ENCODE data around the gene IFNL3. TPM values are rescaled to one million over a fixed set of nuclear protein-coding genes. Genes with fewer than 3 reads are reported as not detected.
"Not testable (repeated sequence)": the region's sequence is repeated elsewhere in the genome, so short reads cannot be mapped to it uniquely, and the experiment has no call there.

The IFNL3 gene
- polyA plus RNA-seq, result not detected

DNA sequence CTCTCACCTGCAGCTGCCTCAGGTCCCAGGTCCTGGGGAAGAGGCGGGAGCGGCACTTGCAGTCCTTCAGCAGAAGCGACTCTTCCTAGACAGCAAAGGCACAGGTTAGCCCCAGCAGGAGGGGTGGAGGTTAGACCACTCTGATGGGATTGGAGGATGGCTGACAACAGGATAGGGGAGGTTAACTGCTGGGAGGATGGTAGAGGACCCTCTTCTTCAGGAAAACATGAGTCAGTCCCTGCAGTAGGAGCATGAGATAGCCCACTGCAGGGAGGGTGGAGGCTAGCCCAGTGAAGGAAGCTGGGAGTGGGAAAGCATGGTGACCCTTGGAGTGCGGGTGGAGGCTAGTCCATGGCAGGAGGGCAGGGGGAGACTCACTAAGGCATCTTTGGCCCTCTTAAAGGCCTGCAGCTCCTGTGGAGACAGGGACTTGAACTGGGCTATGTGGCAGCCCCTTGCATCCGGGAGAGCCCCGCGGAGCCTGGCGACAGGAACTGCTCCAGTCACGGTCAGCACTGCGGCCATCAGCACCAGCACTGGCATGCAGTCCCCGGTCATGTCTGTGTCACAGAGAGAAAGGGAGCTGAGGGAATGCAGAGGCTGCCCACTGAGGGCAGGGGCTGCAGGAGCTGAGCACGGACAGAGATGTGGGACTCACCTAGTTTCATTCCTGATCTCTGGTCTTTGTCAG is at the start of gene IFNL3:
Gene IFNL3 (minus strand): TSS at position 597 of the 691 bp plus-strand sequence. CDS start 39 bp downstream, at position 558.
- H3K4me3 Mint-ChIP-seq, H3K36me3 Mint-ChIP-seq: not testable (repeated sequence)

DNA sequence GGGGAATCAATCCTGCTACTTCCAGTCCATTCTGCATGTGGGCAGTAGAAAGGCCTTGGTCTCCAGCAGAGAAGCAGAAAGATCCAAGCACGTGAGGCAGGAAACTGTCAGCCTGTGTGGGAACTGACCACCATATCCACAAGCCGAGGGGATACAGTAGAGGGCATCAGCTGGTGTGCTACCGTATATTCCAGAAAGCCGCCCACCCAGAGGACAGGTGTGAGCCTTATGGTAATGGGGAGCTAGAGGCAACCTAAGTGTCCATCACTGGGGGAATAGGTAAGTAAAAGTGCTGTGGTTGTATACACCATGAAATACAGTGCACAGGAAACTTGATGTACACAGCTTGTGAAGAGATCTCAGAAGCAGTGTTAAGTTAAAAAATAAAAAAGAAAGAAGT is 48.6 kb upstream of the IFNL3 start:
- Mint-ChIP-seq H3K27ac (no peak overlapping the region), H3K27me3 (ENCODE audit: low read depth in 3 of 3) (peaks cover 9 to 13% (median 10%) of the 10 kb centered on the region in 3 donors), H3K4me3 (no peak overlapping the region), H3K9me3 (no peaks in the 10 kb centered on the region), H3K36me3 (peaks cover 0 to 4% (median 0%) of the 10 kb centered on the region in 3 donors), H3K4me1 (peaks cover 28 to 31% of the 10 kb centered on the region in 2 donors)
- no peak for DNase-seq

More for the DNA sequence above, at the start of gene IFNL3:
- not testable (repeated sequence) for H3K4me1 Mint-ChIP-seq; H3K27me3 Mint-ChIP-seq (ENCODE audit: low read depth in 3 of 3); DNase-seq; H3K27ac Mint-ChIP-seq; H3K9me3 Mint-ChIP-seq

DNA sequence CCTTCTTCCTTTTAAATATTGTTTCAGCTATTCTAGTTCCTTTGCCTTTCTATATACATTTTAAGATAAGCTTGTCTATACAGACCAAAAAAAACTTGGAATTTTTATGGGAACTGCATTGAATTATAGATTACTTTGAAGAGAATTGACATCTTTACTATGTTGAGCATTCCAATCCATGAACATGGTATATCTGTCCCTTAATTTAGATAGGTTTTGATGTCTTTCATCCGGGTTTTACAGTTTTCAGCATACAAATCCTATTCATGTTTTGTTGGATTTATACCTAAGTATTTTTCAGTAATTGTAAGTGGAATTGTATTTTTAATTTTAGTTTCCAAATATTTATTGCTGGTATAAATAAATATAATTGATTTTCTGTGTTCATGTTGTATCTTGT is 39.2 kb upstream of the IFNL3 start:
- no peaks in the 10 kb centered on the region for H3K9me3 Mint-ChIP-seq
- H3K36me3 Mint-ChIP-seq, result peaks cover 3 to 10% (median 4%) of the 10 kb centered on the region in 3 donors
- H3K27me3 Mint-ChIP-seq (ENCODE audit: low read depth in 3 of 3), result peaks cover 0 to 2% (median 0%) of the 10 kb centered on the region in 3 donors
- H3K4me3 Mint-ChIP-seq, result no peak overlapping the region
- DNase-seq, result no peak
- H3K4me1 Mint-ChIP-seq, result no peaks in the 10 kb centered on the region
- H3K27ac Mint-ChIP-seq, result no peak overlapping the region

DNA sequence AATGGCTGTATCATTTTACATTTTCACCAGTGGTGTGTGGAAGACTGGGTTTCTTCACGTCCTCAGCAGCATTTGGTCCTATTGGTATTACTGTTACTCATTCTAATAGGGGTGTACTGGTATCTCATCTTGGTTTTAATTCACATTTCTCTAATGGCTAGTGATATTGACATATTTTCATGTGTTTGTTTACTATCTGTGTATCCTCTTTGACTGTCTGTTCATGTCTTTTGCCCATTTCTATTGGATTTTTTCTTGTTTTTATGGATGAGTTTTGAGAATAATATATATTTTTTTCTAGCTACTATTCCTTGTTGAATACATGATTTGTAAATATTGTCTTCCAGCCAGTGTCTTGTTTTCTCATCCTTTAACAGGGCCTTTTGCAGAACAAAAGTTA is 37.2 kb upstream of the IFNL3 start:
- no peak overlapping the region for H3K4me3 Mint-ChIP-seq

DNA sequence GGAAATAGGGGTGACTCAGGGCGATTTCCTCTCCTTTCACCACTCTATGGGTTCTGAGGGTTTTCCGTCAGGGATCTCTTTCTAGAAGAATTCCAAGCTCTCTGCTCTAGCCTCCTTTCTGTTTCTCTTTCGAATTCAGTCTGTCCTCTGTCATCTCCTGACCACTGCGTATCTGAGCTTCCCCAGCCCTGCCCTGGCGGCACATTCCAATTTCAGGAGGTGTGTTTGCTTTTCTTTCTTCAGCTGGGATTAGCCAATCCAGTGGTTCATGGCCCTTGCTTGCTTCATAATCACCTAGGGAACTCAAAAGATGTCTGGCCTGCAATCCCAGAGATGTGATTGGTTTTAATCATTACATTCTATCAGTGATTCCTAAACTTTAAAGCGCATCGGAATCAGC is 32.8 kb upstream of the IFNL3 start:
- no peaks in the 10 kb centered on the region for H3K4me1 Mint-ChIP-seq
- no peak overlapping the region for H3K27ac Mint-ChIP-seq
- H3K4me3 Mint-ChIP-seq, result no peak overlapping the region
- peaks cover 0 to 3% (median 0%) of the 10 kb centered on the region in 3 donors for H3K27me3 Mint-ChIP-seq (ENCODE audit: low read depth in 3 of 3)
- no peaks in the 10 kb centered on the region for H3K9me3 Mint-ChIP-seq
- no peak for DNase-seq
- H3K36me3 Mint-ChIP-seq, result peaks cover 0 to 3% (median 0%) of the 10 kb centered on the region in 3 donors

More for the DNA sequence above, 37.2 kb upstream of the IFNL3 start:
- Mint-ChIP-seq H3K9me3 (no peaks in the 10 kb centered on the region), H3K27me3 (ENCODE audit: low read depth in 3 of 3) (peaks cover 0 to 3% (median 0%) of the 10 kb centered on the region in 3 donors), H3K4me1 (no peaks in the 10 kb centered on the region), H3K36me3 (peaks cover 0 to 3% (median 3%) of the 10 kb centered on the region in 3 donors), H3K27ac (no peak overlapping the region)
- DNase-seq, result no peak

DNA sequence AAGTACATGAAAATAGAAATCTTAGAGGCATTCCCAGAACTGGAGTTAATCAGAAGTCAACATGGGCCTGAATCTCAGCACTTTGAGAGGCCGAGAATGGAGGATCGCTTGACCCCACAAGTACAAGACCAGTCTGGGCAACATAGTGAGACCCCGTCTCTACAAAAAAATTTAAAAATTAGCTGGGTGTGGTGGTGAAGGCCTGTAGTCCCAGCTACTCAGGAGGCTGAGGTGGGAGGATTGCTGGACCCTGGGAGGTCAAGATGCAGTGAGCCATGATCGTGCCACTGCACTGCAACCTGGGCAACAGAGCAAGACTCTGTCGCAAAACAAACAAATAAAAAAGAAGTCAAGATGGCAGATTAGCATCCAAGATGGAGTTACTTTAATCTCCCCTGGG is 31.9 kb upstream of the IFNL3 start:
- Mint-ChIP-seq H3K9me3 (no peaks in the 10 kb centered on the region), H3K36me3 (peaks cover 0 to 3% (median 0%) of the 10 kb centered on the region in 3 donors), H3K27ac (no peak overlapping the region), H3K27me3 (ENCODE audit: low read depth in 3 of 3) (peaks cover 0 to 3% (median 2%) of the 10 kb centered on the region in 3 donors), H3K4me1 (no peaks in the 10 kb centered on the region), H3K4me3 (no peak overlapping the region)
- no peak for DNase-seq

DNA sequence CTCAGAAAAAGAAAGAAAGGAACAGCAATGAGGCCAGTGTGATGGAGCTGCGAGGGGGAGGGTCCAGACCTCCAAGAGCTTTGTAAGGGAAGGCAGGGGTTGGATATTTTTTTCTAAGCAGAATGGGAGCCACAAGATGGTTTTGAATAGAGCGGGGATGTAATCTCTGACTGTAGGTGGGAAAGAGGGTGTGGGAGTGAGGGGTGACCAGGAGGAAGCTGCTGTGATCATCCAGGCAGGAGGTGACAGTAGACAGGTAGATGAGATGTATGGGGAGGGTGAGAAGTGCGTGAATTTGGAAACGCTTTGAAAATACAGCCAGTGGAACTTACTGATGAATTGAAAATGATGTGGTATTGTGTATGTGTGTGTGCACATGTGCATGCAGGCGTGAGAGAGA is 30.8 kb upstream of the IFNL3 start:
- DNase-seq, result no peak
- H3K27me3 Mint-ChIP-seq (ENCODE audit: low read depth in 3 of 3), result peaks cover 2 to 3% (median 2%) of the 10 kb centered on the region in 3 donors
- H3K27ac Mint-ChIP-seq, result no peak overlapping the region
- no peaks in the 10 kb centered on the region for H3K9me3 Mint-ChIP-seq
- peaks cover 0 to 3% (median 3%) of the 10 kb centered on the region in 3 donors for H3K36me3 Mint-ChIP-seq
- no peak overlapping the region for H3K4me3 Mint-ChIP-seq
- H3K4me1 Mint-ChIP-seq, result no peaks in the 10 kb centered on the region

DNA sequence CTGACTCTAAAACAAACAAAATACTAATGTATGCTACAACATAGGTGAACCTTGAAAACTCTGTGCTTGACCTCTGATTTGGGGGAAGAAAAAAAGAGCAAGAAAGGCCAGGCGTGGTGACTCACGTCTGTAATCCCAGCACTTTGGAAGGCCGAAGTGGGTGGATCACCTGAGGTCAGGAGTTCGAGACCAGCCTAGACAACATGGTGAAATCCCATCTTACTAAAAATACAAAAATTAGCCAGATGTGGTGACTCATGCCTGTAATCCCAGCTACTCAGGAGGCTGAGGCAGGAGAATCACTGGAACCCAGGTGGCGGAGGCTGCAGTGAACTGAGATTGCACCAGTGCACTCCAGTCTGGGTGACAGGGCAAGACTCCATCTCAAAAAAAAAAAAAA is 29.1 kb upstream of the IFNL3 start:
- not testable (repeated sequence) for H3K4me3 Mint-ChIP-seq; H3K9me3 Mint-ChIP-seq; H3K36me3 Mint-ChIP-seq; DNase-seq; H3K27me3 Mint-ChIP-seq (ENCODE audit: low read depth in 3 of 3); H3K4me1 Mint-ChIP-seq
- H3K27ac Mint-ChIP-seq, result peak overlapping the region in 1 of 6 donors; percentile 5

DNA sequence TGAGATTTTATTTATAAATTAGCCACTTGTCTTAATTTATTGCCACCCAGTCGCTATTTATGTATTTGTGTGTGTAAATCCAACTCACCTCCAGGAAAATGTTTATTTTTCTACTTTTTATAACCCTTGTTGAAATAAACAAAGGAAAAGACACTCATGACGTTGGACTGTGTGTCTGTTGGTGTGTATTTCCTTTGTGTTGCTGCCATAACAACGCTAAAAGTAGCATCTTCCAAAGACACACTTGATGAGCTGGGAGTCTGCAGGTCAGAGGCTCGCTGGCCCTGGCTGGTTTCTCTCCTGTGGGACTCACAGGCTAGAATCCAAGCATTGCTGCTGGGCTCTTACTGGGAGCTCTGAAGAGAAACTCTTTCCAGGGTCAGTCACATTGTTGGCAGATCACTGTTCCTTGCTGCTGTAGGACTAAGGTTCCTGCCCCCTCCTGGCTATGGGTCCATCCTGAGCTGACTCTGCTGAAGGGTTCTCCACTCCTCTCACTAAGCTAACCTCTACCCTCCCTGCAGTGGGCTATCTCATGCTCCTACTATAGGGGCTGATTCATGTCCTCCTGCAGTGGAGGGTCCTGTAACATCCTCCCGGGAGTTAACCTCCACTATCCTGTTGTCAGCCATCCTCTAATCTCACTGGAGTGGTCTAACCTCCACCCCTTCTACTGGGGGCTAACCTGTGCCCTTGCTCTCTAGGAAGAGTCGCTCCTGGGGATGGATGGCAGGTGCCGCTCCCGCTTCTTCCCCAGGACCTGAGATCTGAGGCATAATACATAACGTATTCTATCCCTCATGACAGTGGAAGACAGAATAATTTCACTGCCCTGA is 25.4 kb upstream of the IFNL3 start:
- no peak for DNase-seq
- H3K27ac Mint-ChIP-seq, result no peak overlapping the region
- H3K4me1 Mint-ChIP-seq, result peaks cover 0 to 3% of the 10 kb centered on the region in 2 donors
- no peaks in the 10 kb centered on the region for H3K9me3 Mint-ChIP-seq
- no peak overlapping the region for H3K4me3 Mint-ChIP-seq
- H3K36me3 Mint-ChIP-seq, result peaks cover 0 to 4% (median 0%) of the 10 kb centered on the region in 3 donors
- peaks cover 0 to 8% (median 5%) of the 10 kb centered on the region in 3 donors for H3K27me3 Mint-ChIP-seq (ENCODE audit: low read depth in 3 of 3)

DNA sequence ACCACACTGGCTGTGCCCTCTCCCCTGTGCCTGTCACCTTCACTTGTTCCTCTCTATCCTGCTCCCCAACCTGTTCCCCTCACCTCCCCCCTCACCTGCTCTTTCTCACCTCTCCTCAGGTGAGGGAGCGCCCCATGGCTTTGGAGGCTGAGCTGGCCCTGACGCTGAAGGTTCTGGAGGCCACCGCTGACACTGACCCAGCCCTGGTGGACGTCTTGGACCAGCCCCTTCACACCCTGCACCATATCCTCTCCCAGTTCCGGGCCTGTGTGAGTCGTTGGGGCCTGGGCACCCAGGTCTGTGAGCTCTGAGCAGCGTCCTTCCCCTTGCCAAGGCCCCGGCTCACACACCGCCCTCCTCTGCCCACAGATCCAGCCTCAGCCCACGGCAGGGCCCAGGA is 24.6 kb upstream of the IFNL3 start:
- H3K9me3 Mint-ChIP-seq; H3K27me3 Mint-ChIP-seq (ENCODE audit: low read depth in 3 of 3); DNase-seq; H3K36me3 Mint-ChIP-seq; H3K27ac Mint-ChIP-seq; H3K4me3 Mint-ChIP-seq; H3K4me1 Mint-ChIP-seq: not testable (repeated sequence)

DNA sequence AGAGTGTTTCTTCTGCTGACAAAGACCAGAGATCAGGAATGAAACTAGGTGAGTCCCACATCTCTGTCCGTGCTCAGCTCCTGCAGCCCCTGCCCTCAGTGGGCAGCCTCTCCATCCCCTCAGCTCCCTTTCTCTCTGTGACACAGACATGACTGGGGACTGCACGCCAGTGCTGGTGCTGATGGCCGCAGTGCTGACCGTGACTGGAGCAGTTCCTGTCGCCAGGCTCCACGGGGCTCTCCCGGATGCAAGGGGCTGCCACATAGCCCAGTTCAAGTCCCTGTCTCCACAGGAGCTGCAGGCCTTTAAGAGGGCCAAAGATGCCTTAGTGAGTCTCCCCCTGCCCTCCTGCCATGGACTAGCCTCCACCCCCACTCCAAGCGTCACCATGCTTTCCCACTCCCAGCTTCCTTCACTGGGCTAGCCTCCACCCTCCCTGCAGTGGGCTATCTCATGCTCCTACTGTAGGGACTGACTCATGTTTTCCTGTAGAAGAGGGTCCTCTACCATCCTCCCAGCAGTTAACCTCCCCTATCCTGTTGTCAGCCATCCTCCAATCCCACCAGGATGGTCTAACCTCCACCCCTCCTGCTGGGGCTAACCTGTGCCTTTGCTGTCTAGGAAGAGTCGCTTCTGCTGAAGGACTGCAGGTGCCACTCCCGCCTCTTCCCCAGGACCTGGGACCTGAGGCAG is 23.9 kb upstream of the IFNL3 start:
- H3K4me3 Mint-ChIP-seq, H3K9me3 Mint-ChIP-seq, H3K36me3 Mint-ChIP-seq, DNase-seq: not testable (repeated sequence)
- peak overlapping the region in 1 of 6 donors; percentile 9 for H3K27ac Mint-ChIP-seq
- H3K4me1 Mint-ChIP-seq, result peaks cover 2 to 14% of the 10 kb centered on the region in 2 donors
- peaks cover 6 to 15% (median 10%) of the 10 kb centered on the region in 3 donors for H3K27me3 Mint-ChIP-seq (ENCODE audit: low read depth in 3 of 3)

DNA sequence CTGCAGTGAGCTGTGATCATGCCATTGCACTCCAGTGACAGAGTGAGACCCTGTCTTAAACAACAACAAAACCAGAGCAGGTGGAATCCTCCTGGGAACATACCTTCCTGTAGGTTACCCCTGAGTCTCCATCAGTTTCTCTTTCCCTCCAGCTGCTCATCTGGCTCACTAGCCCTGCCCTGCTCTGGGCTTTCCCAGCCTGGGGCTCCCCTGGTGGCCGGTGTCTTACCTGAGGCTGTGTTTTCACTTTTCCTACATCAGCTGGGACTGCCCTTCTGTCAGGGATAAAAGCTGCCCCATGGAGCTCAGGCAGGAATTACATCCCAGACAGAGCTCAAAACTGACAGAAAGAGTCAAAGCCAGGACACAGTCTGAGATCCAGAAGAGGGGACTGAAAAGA is 23.3 kb upstream of the IFNL3 start, which contains the start of gene IFNL2:
Gene IFNL2 (plus strand): TSS at position 312 of the 400 bp plus-strand sequence. CDS start 173 bp downstream, outside the sequence.
- not testable (repeated sequence) for H3K36me3 Mint-ChIP-seq, DNase-seq, H3K9me3 Mint-ChIP-seq, H3K4me3 Mint-ChIP-seq
- Mint-ChIP-seq H3K27ac (peak within 1 kb of the TSS in 1 of 6 donors; percentile 9), H3K4me1 (peaks cover 7 to 16% of the 10 kb centered on the region in 2 donors), H3K27me3 (ENCODE audit: low read depth in 3 of 3) (peaks cover 8 to 16% (median 15%) of the 10 kb centered on the region in 3 donors)

DNA sequence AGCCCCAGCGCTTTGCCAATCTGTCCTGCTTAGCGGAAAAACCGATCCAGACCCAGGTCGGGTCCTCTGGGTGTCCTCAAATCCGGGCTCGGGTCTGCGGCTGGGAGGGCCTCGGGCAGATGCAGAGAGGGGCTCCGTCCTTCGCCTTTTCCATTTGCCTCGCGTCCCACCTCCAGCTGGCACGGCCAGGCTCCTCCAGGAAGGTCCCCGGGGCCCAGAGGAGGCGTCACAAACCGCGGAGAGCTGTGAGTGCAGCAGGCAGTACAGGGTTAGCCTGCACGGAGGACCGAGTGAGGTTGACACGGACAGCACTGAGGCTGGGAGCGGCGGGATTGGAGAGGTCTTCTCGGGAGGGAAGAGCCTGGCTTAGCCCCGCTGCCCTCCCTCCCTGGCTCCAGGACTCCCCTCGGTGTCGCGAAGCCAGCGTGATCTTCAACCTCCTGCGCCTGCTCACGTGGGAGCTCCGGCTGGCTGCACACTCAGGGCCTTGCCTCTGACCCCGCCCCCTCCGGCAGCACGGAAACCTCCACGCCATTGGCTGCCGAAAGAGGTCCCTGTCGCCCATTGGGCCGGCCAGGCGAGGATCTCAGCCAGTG is 20.6 kb upstream of the IFNL3 start:
- Mint-ChIP-seq H3K27me3 (ENCODE audit: low read depth in 3 of 3) (peaks cover 16 to 24% (median 16%) of the 10 kb centered on the region in 3 donors), H3K4me3 (peak overlapping the region in 1 of 5 donors; percentile 24), H3K27ac (no peak overlapping the region), H3K9me3 (no peaks in the 10 kb centered on the region), H3K4me1 (peaks cover 7 to 16% of the 10 kb centered on the region in 2 donors), H3K36me3 (peaks cover 0 to 3% (median 0%) of the 10 kb centered on the region in 3 donors)
- no peak for DNase-seq

All from immature natural killer cell (primary cell).